GM21360 (cell line): ENCODE data around the gene IRF4.

Experiments
- ATAC-seq: cut with Tn5 transposase; IDR thresholded peaks from one replicate; pipeline ENCODE4 v1.9.1; 2021; ENCODE audit warnings: mild to moderate bottlenecking, moderate library complexity; ENCODE audit not compliant: unreplicated experiment

IRF4 gene

DNA sequence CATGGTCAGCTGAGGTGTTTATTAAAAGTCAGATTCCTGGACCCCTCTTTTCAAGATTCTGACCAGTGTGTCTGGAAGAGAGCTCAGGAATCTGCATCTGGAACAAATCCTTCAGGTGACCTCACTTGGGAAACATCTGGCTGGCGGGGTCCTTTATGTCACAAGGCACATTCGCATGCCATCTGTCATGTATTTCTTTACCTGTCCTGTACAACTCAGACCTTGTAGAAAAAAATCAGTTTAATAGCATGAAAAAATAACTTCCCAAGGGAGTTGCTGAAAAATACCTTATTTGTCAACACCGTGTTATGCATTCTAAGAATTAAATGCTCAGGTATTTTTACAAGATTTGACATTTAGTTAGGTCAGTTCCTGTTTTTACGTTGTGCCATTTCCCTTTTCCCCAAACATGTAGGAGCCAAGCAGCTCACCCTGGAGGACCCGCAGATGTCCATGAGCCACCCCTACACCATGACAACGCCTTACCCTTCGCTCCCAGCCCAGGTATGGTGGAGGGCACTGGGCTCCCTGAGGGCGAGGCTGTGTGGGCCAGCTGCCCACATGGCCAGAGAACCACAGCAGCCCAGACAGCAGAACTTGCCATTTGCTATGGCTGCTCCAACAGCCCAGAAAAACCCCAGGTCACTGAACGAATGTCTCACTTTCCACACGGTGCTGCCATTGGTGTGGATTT, 4.0 kb downstream of the IRF4 start:
- no peak for ATAC-seq

DNA sequence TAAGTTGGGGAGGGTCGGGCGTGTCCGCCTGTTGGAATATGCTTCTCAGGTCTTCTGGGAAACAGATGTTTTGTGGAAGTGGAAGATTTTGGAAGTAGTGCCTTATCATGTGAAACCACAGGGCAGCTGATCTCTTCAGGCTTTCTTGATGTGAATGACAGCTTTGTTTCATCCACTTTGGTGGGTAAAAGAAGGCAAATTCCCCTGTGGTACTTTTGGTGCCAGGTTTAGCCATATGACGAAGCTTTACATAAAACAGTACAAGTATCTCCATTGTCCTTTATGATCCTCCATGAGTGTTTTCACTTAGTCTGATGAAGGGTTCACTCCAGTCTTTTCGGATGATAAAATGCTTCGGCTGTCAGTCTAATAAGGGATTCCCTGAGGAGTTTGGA, 4.6 kb downstream of the IRF4 start:
- ATAC-seq, result no peak

DNA sequence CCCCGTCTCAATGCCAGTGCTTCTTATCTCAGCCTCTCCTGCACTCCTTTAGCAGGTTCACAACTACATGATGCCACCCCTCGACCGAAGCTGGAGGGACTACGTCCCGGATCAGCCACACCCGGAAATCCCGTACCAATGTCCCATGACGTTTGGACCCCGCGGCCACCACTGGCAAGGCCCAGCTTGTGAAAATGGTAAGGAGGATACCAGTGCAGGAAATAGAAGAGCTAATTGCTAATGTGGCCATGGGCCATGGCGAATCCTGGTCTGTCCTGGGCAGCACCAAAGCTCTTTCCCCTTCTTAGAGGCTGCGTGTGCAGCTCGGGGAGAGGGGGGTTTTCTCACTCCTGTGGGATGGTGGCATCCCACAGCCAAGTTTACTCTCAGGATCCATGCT, 5.5 kb downstream of the IRF4 start:
- ATAC-seq, result no peak

DNA sequence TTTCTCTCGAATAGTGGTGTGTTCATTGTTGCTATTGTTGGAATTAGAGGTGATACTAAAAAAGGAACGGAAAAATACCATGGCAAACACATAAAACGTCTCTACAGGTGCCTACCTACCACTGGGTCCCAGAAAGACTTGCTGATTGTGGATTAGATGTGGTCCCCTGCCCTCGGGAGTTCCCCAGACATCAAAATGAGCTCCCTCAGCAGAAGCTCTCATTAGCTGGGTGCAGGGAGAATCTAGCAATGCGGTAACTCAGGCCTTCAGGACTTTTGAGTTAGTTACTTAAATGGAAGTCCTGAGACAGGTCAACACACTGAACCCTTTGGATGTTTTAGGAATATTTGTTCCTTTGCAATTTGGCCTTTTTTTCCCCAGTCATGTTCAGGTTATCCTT, 6.1 kb downstream of the IRF4 start:
- no peak for ATAC-seq

DNA sequence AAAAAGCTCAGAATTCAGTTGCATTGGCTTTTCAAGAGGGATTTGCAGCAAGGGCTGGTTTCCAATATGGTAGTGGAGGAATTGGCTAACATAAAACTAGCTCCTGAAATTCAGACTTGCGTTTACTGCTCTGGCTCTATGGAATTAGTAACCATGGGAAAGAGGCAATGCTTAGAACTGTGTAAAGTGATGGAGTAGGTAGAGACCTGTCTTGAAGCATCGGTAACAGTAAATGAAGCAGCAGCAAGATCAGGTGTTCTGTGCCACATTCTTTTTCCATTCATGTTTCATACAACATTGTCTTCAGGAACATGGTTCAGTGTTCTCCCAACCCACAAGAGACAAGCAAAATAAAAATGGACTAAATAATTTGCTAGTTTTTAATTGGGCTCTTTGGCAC, 6.5 kb downstream of the IRF4 start:
- ATAC-seq, result no peak

DNA sequence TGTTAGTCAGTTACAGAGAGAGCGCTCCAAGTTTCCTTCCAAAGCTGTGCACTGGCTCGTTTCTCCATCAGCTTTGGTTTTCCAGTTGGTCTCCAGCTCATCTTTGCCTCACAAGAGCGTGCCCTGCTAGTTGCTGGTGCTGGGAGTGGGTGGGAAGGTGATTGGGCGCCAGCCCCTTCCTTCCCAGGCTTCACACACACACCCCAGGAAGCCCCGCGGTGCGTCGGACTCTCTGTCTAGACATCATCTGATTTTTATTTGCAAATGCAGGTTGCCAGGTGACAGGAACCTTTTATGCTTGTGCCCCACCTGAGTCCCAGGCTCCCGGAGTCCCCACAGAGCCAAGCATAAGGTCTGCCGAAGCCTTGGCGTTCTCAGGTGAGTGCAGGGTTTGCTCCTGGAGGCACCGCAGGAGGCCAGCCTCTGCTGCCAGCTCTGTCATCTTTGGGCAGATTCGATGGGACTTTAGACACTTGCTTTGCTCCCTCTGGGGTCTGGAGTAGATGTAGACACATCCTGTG, 7.1 kb downstream of the IRF4 start:
- ATAC-seq, result no peak

DNA sequence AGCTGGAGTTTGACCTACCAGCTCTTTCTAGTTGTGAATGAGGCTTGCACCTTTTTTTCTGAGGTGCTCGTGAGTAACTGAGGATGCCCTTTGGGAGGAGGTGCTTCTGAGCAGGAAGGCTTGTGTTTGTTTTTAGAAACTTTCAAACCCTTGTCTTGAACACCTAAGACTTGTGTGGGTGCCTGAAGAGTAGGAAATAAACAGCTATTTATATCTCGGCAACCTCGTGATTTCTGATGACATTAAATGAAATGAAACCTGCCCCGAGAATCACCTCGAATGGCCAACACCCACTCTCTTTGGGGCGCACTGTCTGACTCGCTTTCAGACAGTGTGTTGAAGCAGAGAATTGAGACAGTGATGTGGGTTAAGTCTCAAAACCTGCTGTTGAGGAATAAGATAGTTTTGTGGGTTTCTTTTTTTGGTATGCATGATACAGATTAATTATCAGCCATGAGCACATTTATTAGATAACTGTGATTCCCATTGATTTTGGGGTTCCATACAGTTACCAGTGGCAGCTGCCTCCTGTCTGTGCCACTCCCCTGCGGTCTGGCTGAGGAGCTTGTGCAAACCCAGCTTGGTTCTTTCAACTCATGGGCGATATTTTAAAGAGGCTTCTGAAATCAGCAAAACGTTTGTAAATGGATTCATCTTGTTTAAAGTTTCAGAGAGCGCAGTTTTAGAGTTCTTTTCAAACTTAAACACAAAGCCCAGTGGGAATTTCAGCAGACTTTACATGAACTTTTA, 8.4 kb downstream of the IRF4 start:
- peak; percentile 54 for ATAC-seq

DNA sequence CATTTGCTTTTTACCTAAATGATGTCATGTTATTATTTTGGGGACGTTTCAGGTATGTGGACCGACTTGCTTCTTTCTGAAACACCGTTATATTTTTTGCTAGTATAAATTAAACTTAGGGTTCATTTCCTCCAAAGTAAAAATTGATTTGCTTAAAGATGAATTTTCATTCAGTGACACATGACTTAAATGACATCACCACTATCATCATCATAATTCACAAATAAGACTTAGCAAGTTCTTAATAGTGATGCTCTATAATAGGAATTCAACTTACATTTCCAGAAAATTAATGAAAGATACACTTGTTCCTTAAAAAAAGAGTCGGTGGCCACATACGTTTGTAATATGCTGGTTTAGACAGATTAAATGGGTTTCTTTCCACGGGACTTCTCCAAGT, 9.3 kb downstream of the IRF4 start:
- ATAC-seq, result no peak

DNA sequence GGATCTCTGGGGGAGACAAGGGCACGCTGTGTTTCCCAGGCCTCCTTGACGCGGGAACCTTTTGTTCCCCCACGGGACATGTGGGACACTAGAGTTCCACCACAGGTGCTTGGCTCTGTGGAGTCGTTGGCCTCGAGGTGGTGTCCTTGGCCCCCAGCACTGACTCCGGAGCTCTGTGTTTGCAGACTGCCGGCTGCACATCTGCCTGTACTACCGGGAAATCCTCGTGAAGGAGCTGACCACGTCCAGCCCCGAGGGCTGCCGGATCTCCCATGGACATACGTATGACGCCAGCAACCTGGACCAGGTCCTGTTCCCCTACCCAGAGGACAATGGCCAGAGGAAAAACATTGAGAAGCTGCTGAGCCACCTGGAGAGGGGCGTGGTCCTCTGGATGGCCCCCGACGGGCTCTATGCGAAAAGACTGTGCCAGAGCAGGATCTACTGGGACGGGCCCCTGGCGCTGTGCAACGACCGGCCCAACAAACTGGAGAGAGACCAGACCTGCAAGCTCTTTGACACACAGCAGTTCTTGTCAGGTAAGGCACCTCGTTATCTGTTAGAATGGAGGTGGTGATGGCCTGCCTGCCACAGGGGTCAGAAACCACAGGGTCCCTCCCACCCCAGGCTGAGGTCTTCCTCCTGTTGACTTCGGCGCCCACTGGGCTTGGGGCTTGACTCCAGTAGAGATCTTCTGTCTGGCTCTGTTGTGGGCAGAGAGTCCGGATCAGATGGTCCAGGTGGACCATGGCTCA, 9.9 kb downstream of the IRF4 start:
- ATAC-seq, result no peak

DNA sequence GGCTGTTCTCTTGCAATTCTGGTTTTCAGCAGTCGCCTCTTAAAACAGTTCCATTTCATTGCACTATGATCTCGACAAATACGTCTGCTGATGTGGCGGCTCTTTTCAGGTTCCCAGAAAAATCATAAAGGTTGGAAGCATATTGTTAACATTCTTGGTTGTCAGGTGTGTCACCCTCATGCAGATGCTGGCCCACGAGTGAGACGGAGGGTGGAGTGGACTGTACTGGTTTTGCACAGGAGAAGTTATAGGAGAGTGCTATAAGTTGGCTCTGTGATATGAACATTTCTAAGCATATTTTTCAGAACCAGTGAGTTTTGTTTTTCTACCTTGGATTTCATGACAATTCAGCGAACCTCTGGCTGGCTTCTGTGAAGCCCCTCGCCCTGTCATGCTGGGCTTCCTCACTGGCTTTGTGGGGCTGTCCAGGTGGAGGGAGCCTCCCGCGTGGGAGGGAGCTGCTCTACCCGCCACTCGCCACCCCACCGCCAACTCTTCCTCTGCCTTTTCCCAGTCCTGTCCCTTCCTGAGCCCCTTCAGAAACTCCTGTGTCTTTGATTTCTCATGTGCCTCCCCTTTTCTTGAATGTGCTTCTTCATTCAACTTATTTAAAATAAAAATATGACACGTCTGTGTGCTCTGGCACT, 10.6 kb downstream of the IRF4 start:
- ATAC-seq, result no peak

DNA sequence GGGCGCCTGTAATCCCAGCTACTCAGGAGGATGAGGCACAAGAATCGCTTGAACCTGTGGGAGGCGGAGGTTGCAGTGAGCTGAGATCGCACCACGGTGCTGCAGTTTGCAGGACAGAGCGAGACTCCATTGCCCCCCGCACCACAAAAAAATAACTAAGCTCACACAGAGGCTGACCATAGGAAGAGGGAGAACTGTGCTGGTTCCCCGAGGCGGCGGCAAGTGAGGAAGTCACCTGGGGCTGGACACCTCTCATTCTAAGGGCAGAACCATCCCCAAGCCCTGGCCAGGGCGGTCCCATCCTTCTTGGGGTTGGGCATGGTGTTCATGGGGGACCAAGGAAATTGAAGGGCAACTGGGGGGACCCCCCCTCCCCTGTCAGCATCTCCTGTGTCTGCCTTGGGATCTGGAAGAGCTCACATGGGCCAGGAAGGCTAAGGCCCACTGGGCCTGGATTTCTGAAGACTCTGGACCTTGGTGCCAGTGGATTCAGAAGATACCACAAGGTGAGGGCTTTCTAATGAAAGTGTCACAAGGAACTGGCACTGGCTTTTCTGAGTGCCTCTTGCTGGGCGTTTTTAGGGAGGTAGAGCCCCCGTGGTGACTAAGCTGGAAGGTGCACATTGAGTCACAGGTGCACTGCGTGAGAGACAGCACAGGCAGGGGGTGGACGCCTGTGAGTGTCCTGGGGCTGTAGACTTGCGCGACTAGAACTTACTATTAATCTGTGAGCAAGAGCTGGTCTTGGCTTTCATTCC, 11.5 kb downstream of the IRF4 start:
- no peak for ATAC-seq

DNA sequence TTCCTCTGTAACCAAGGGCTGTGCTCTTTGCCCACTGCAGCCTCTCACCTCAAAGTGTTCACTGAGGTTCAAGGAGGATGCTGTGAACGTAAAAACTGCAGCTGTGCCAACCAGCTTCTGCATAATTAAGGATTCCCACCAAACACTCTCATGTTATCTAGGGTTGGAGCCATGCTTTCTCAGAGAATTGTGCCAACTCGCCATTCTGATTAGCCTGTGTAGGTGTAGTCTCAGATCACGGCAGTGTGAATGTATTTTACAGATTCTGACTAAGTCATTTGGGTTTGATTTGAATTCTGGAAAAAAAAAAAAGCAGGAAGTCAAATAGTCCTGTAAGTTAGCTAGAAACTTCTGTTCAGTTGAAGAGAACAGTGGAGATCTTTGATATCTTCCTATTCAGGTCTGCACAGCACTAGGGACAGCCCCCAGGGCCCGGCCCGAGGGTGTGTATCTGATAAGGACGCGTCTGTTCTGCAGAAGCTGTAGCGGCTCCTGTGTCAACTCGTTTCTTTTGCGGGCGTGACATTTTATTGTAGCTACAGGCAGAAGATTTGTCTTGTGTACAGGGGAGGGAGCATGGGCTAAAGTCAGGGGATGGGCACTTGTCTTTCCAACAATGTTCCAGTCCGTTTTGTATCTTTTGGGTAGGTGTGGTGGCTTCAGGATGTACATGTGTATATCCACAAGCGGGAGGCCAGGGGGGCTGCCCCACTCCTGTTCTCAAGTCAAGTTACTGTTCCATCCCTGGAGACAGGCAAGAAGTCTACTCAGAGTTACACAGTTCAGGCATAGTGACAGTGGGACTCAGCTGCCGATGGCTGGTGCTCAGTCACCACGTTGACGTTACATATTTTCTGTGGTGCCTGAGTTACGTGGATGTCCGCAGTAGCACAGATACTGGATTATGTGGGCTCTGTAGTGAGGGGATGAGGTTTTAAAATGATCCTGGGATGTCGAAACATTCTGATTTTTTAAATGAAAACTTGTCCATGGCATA, 12.4 kb downstream of the IRF4 start:
- no peak for ATAC-seq

DNA sequence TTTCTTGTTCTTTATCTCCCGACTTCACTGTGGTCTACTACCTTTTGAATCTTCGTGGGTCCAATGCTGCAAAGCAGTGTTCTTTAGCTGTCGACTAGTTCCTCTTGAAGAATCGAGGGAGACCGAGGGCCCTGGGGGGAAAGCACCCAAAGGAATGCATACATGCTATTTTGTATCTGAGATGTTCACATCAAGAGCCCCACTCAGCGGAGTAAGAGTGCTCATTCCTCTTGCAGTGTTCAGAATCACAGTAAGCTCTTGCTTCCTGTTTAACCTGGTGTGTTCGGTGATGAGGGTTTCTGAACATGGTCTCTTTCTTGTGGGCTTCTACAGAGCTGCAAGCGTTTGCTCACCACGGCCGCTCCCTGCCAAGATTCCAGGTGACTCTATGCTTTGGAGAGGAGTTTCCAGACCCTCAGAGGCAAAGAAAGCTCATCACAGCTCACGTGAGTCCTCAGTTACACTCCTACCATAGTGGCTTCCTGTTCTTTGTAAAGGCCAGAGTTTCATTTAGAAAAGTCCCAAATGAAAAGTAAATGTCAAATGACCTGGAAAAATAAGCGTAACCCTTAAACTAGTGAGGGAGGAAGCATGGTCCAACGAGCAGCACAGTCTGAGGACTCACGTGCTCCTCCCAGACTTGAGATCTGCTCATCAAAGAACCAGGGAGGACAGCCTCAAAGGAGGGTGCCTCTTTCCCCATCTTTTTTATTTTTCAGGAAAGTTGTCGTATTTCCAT, 13.3 kb downstream of the IRF4 start:
- no peak for ATAC-seq

DNA sequence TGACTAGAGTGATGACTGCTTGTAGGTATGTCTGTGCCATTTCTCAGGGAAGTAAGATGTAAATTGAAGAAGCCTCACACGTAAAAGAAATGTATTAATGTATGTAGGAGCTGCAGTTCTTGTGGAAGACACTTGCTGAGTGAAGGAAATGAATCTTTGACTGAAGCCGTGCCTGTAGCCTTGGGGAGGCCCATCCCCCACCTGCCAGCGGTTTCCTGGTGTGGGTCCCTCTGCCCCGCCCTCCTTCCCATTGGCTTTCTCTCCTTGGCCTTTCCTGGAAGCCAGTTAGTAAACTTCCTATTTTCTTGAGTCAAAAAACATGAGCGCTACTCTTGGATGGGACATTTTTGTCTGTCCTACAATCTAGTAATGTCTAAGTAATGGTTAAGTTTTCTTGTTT, 16.6 kb downstream of the IRF4 start:
- no peak for ATAC-seq

DNA sequence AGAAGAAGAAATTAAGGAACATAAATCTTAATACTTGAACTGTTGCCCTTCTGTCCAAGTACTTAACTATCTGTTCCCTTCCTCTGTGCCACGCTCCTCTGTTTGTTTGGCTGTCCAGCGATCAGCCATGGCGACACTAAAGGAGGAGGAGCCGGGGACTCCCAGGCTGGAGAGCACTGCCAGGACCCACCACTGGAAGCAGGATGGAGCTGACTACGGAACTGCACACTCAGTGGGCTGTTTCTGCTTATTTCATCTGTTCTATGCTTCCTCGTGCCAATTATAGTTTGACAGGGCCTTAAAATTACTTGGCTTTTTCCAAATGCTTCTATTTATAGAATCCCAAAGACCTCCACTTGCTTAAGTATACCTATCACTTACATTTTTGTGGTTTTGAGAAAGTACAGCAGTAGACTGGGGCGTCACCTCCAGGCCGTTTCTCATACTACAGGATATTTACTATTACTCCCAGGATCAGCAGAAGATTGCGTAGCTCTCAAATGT, 17.1 kb downstream of the IRF4 start:
- no peak for ATAC-seq

DNA sequence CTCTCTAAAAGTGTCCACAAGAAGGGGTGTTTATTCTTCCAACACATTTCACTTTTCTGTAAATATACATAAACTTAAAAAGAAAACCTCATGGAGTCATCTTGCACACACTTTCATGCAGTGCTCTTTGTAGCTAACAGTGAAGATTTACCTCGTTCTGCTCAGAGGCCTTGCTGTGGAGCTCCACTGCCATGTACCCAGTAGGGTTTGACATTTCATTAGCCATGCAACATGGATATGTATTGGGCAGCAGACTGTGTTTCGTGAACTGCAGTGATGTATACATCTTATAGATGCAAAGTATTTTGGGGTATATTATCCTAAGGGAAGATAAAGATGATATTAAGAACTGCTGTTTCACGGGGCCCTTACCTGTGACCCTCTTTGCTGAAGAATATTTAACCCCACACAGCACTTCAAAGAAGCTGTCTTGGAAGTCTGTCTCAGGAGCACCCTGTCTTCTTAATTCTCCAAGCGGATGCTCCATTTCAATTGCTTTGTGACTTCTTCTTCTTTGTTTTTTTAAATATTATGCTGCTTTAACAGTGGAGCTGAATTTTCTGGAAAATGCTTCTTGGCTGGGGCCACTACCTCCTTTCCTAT, 17.9 kb downstream of the IRF4 start:
- no peak for ATAC-seq

DNA sequence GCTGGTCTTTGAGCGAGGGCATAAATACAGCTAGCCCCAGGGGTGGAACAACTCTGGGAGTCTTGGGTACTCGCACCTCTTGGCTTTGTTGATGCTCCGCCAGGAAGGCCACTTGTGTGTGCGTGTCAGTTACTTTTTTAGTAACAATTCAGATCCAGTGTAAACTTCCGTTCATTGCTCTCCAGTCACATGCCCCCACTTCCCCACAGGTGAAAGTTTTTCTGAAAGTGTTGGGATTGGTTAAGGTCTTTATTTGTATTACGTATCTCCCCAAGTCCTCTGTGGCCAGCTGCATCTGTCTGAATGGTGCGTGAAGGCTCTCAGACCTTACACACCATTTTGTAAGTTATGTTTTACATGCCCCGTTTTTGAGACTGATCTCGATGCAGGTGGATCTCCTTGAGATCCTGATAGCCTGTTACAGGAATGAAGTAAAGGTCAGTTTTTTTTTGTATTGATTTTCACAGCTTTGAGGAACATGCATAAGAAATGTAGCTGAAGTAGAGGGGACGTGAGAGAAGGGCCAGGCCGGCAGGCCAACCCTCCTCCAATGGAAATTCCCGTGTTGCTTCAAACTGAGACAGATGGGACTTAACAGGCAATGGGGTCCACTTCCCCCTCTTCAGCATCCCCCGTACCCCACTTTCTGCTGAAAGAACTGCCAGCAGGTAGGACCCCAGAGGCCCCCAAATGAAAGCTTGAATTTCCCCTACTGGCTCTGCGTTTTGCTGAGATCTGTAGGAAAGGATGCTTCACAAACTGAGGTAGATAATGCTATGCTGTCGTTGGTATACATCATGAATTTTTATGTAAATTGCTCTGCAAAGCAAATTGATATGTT, 19.2 kb downstream of the IRF4 start:
- no peak for ATAC-seq
